ENCODE measurements around the gene VWDE.

DNA sequence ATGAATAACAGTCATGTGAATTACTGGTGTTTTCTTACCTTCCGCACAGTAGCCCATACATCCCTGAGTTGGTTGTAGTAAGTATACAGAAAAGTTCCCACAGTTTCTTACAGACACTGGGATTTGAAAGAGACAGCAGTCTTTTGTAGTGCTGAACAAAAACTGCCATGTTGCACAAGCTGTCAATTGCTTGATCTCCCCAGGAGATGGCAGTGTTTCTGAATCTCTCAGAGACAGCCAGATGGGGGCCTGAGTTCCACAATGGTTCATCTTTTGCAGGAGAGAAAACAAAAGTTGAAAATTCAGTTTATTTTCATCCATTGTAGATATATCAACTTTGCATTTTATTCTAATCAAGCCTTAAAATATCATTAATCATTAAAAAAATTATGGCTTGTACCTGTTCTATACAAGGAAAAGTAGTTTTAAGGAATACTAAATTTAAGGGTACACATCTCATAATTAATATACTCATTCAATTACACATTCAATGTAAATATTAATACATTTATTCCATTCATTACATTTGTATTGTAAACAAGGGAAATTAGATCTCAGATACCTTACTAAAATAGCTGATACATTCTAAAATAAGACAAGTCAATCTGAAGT, 14.5 kb downstream of the VWDE start:
- TF ChIP-seq POLR2AphosphoS5 (IDR thresholded peaks at IDR 0.05) = no peak
- no peak for TF ChIP-seq POLR2A (IDR thresholded peaks at IDR 0.05)
